ENCODE results near the gene ZNF282. TPM values are rescaled to one million over a fixed set of nuclear protein-coding genes. Genes with fewer than 3 reads are reported as not detected.
A peak's percentile ranks its signal among the peaks of the same experiment; 100 is the strongest.

The ZNF282 gene
- total RNA-seq, 1 experiment from 2014 or later: 38.2 TPM

DNA sequence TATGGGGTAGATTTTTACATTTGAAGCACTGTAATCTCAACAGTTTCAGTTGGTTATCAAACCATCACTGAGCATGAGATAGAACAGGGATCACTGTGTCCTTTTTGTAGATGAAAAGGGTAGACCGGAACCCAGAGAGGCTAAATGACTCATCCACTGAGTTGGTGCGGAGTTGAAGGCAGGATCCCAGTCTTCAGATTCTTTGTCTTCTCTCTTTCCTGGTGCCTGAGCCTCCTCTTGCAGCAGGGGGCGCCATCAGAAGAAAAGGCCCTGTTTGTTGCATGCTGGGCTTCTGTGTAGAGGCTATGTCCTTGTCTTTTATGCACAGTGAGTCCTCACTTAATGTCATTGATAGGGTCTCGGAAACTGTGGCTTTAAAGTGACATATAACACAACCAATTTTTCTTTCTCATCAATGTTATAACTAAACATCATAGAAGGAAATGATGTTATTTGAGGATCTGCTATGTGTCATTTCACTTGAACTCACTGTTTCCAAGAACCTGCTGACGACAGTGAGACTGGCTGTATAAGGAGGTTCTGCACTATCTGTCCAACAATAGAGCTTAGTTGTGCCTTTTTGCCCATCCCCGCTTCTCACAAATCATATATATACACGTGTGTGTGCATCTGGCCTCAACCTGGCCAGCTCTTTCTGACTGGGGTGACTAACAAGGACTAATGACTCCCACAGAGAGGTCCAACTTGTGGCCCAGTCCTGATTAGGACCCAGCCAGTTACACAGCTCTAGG lies 14.3 kb downstream of the ZNF282 start:
- DNase-seq (ENCODE audit: low spot score): peak; percentile 77
- no peaks in the 10 kb centered on the region for H3K27me3 ChIP-seq (replicated peaks; ENCODE audit: insufficient read depth, low read depth, low read length, poor library complexity)
- intact Hi-C loops (cut with micrococcal nuclease; ENCODE audit: unreplicated experiment): no loop called here
- no peaks in the 10 kb centered on the region for H3K9me3 ChIP-seq (ENCODE audit: low read depth, low read length, poor library complexity, severe bottlenecking)
- no TSS peak for BruUV-seq (replicated peaks)
- TF ChIP-seq EZH2 (IDR thresholded peaks at IDR 0.05; ENCODE audit: borderline replicate concordance, low read depth, low read length, poor library complexity, severe bottlenecking): no peak
- TF ChIP-seq, protein P1, sequence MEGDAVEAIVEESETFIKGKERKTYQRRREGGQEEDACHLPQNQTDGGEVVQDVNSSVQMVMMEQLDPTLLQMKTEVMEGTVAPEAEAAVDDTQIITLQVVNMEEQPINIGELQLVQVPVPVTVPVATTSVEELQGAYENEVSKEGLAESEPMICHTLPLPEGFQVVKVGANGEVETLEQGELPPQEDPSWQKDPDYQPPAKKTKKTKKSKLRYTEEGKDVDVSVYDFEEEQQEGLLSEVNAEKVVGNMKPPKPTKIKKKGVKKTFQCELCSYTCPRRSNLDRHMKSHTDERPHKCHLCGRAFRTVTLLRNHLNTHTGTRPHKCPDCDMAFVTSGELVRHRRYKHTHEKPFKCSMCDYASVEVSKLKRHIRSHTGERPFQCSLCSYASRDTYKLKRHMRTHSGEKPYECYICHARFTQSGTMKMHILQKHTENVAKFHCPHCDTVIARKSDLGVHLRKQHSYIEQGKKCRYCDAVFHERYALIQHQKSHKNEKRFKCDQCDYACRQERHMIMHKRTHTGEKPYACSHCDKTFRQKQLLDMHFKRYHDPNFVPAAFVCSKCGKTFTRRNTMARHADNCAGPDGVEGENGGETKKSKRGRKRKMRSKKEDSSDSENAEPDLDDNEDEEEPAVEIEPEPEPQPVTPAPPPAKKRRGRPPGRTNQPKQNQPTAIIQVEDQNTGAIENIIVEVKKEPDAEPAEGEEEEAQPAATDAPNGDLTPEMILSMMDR (conservative IDR thresholded peaks at IDR 0.05; ENCODE audit: low read depth, low read length): peak; percentile 81
- H3K4me3 ChIP-seq (ENCODE audit: low read depth, low read length, poor library complexity, severe bottlenecking): no peak overlapping the region
- no peaks in the 10 kb centered on the region for H3K4me1 ChIP-seq (ENCODE audit: insufficient read depth, low read length, poor library complexity, severe bottlenecking)
- CTCF ChIA-PET: no interaction called here
- no peak overlapping the region for H3K27ac ChIP-seq (ENCODE audit: low read depth, low read length, poor library complexity, severe bottlenecking)
- peaks cover 77% of the 10 kb centered on the region for H3K36me3 ChIP-seq (ENCODE audit: insufficient read depth, low read length, poor library complexity, severe bottlenecking)
- POLR2A ChIA-PET (ENCODE audit: low non-redundant PET): no interaction called here

DNA sequence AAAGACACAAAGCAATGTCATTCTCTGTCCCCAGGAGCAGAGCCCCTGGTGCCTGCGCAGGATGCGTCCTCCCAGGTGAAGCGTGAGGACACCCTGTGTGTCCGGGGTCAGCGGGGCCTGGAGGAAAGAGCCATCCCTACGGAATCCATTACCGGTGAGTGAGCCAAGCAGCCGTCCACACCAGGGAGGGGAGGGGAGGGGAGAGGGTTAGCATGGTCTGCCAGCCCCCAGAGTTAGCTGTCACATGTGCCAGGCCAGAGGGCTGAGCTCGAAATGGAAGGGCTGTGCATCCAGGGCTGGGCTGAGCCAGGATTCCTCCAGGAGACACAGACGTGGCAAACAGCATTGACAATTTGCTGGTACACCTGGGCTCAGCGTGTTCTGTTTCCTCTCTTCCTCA lies 15.2 kb downstream of the ZNF282 start:
- intact Hi-C loops (cut with micrococcal nuclease; ENCODE audit: unreplicated experiment): no loop called here
- no TSS peak for BruUV-seq (replicated peaks)
- Histone ChIP-seq H3K27me3 (replicated peaks; ENCODE audit: insufficient read depth, low read depth, low read length, poor library complexity) (no peaks in the 10 kb centered on the region), H3K27ac (ENCODE audit: low read depth, low read length, poor library complexity, severe bottlenecking) (no peak overlapping the region), H3K9me3 (ENCODE audit: low read depth, low read length, poor library complexity, severe bottlenecking) (no peaks in the 10 kb centered on the region), H3K36me3 (ENCODE audit: insufficient read depth, low read length, poor library complexity, severe bottlenecking) (peaks cover 84% of the 10 kb centered on the region), H3K4me3 (ENCODE audit: low read depth, low read length, poor library complexity, severe bottlenecking) (no peak overlapping the region), H3K4me1 (ENCODE audit: insufficient read depth, low read length, poor library complexity, severe bottlenecking) (no peaks in the 10 kb centered on the region)
- TF ChIP-seq, protein P1 (conservative IDR thresholded peaks at IDR 0.05; ENCODE audit: low read depth, low read length): no peak
- no peak for TF ChIP-seq EZH2 (IDR thresholded peaks at IDR 0.05; ENCODE audit: borderline replicate concordance, low read depth, low read length, poor library complexity, severe bottlenecking)
- no peak for DNase-seq (ENCODE audit: low spot score)
- POLR2A ChIA-PET (ENCODE audit: low non-redundant PET): no interaction called here
- CTCF ChIA-PET: no interaction called here

GRCh38 chr7:149214020-149214720 lies 18.8 kb downstream of the ZNF282 start:
- POLR2A ChIA-PET (ENCODE audit: low non-redundant PET): no interaction called here
- CTCF ChIA-PET: no interaction called here
- Histone ChIP-seq H3K36me3 (ENCODE audit: insufficient read depth, low read length, poor library complexity, severe bottlenecking) (peaks cover 74% of the 10 kb centered on the region), H3K27me3 (replicated peaks; ENCODE audit: insufficient read depth, low read depth, low read length, poor library complexity) (no peaks in the 10 kb centered on the region), H3K4me1 (ENCODE audit: insufficient read depth, low read length, poor library complexity, severe bottlenecking) (no peaks in the 10 kb centered on the region), H3K4me3 (ENCODE audit: low read depth, low read length, poor library complexity, severe bottlenecking) (no peak overlapping the region), H3K27ac (ENCODE audit: low read depth, low read length, poor library complexity, severe bottlenecking) (no peak overlapping the region), H3K9me3 (ENCODE audit: low read depth, low read length, poor library complexity, severe bottlenecking) (no peaks in the 10 kb centered on the region)
- intact Hi-C loops (cut with micrococcal nuclease; ENCODE audit: unreplicated experiment): no loop called here
- no TSS peak for BruUV-seq (replicated peaks)
- TF ChIP-seq, protein P1 (conservative IDR thresholded peaks at IDR 0.05; ENCODE audit: low read depth, low read length): no peak
- TF ChIP-seq EZH2 (IDR thresholded peaks at IDR 0.05; ENCODE audit: borderline replicate concordance, low read depth, low read length, poor library complexity, severe bottlenecking): no peak
- no peak for DNase-seq (ENCODE audit: low spot score)

Data from A673 (cell line).